ENCODE results near the gene GBP5.
A peak's percentile ranks its signal among the peaks of the same experiment; 100 is the strongest.

The GBP5 gene

GRCh38 chr1:89291276-89291675 is 18.6 kb upstream of the GBP5 start:
- no peak overlapping the region for H2AFZ ChIP-seq (ENCODE audit: low read length)
- no peak overlapping the region for H3K9ac ChIP-seq (ENCODE audit: low read length)
- no peaks in the 10 kb centered on the region for H3K27me3 ChIP-seq (replicated peaks; ENCODE audit: insufficient read depth, low read length)
- DNase-seq: no peak
- no peaks in the 10 kb centered on the region for H3K79me2 ChIP-seq (ENCODE audit: low read length)
- no peak overlapping the region for H3K27ac ChIP-seq (ENCODE audit: low read length)
- no peaks in the 10 kb centered on the region for H3K9me3 ChIP-seq (replicated peaks; ENCODE audit: insufficient read depth, low read length)
- no peaks in the 10 kb centered on the region for H3F3A ChIP-seq (ENCODE audit: insufficient read depth, low read length)
- H3K36me3 ChIP-seq (replicated peaks; ENCODE audit: insufficient read depth, low read length): no peaks in the 10 kb centered on the region
- no peaks in the 10 kb centered on the region for H4K20me1 ChIP-seq (ENCODE audit: insufficient read depth, low read length)
- H3K4me3 ChIP-seq (ENCODE audit: low read length): no peak overlapping the region
- no peak for TF ChIP-seq EZH2phosphoT487 (IDR thresholded peaks at IDR 0.05; ENCODE audit: low read length)
- TF ChIP-seq EZH2 (optimal IDR thresholded peaks at IDR 0.05; ENCODE audit: low read depth, low read length): no peak
- TF ChIP-seq CTCF (IDR thresholded peaks at IDR 0.05; ENCODE audit: low read length): no peak
- H3K9me2 ChIP-seq (replicated peaks; ENCODE audit: insufficient read depth, low read length): no peaks in the 10 kb centered on the region
- peaks cover 15% of the 10 kb centered on the region for H3K4me1 ChIP-seq (ENCODE audit: low read length)
- no peak overlapping the region for H3K4me2 ChIP-seq (ENCODE audit: low read depth, low read length)

GRCh38 chr1:89288051-89288340 is 15.3 kb upstream of the GBP5 start:
- no peak overlapping the region for H3K9ac ChIP-seq (ENCODE audit: low read length)
- no peaks in the 10 kb centered on the region for H3F3A ChIP-seq (ENCODE audit: insufficient read depth, low read length)
- no peak overlapping the region for H3K4me3 ChIP-seq (ENCODE audit: low read length)
- H3K9me2 ChIP-seq (replicated peaks; ENCODE audit: insufficient read depth, low read length): no peaks in the 10 kb centered on the region
- H4K20me1 ChIP-seq (ENCODE audit: insufficient read depth, low read length): no peaks in the 10 kb centered on the region
- H3K79me2 ChIP-seq (ENCODE audit: low read length): no peaks in the 10 kb centered on the region
- no peak overlapping the region for H3K4me2 ChIP-seq (ENCODE audit: low read depth, low read length)
- H3K4me1 ChIP-seq (ENCODE audit: low read length): peaks cover 16% of the 10 kb centered on the region
- no peak for TF ChIP-seq CTCF (IDR thresholded peaks at IDR 0.05; ENCODE audit: low read length)
- no peaks in the 10 kb centered on the region for H3K27me3 ChIP-seq (replicated peaks; ENCODE audit: insufficient read depth, low read length)
- H3K9me3 ChIP-seq (replicated peaks; ENCODE audit: insufficient read depth, low read length): no peaks in the 10 kb centered on the region
- no peak overlapping the region for H2AFZ ChIP-seq (ENCODE audit: low read length)
- no peaks in the 10 kb centered on the region for H3K36me3 ChIP-seq (replicated peaks; ENCODE audit: insufficient read depth, low read length)
- no peak for DNase-seq
- no peak overlapping the region for H3K27ac ChIP-seq (ENCODE audit: low read length)

- H3K27ac ChIP-seq (ENCODE audit: low read length): peak overlapping the region; percentile 38; the same call in 1 of the 2 replicates
- TF ChIP-seq EZH2 (optimal IDR thresholded peaks at IDR 0.05; ENCODE audit: low read depth, low read length) (no peak), CTCF (IDR thresholded peaks at IDR 0.05; ENCODE audit: low read length) (no peak), EZH2phosphoT487 (IDR thresholded peaks at IDR 0.05; ENCODE audit: low read length) (no peak)
- no peaks in the 10 kb centered on the region for H3K36me3 ChIP-seq (replicated peaks; ENCODE audit: insufficient read depth, low read length)
- H3K4me3 ChIP-seq (ENCODE audit: low read length): peak overlapping the region; percentile 41
- DNase-seq: no peak
- H2AFZ ChIP-seq (ENCODE audit: low read length): peak overlapping the region; percentile 46
- H3K9me2 ChIP-seq (replicated peaks; ENCODE audit: insufficient read depth, low read length): no peaks in the 10 kb centered on the region
- H3K9ac ChIP-seq (ENCODE audit: low read length): peak overlapping the region; percentile 12; the same call in 1 of the 2 replicates
- peaks cover 16% of the 10 kb centered on the region for H3K4me1 ChIP-seq (ENCODE audit: low read length)
- no peaks in the 10 kb centered on the region for H3K9me3 ChIP-seq (replicated peaks; ENCODE audit: insufficient read depth, low read length)
- peak overlapping the region; percentile 66 for H3K4me2 ChIP-seq (ENCODE audit: low read depth, low read length)
- no peaks in the 10 kb centered on the region for H3F3A ChIP-seq (ENCODE audit: insufficient read depth, low read length)
- H3K27me3 ChIP-seq (replicated peaks; ENCODE audit: insufficient read depth, low read length): no peaks in the 10 kb centered on the region
- no peaks in the 10 kb centered on the region for H3K79me2 ChIP-seq (ENCODE audit: low read length)
- no peaks in the 10 kb centered on the region for H4K20me1 ChIP-seq (ENCODE audit: insufficient read depth, low read length)
These were observed 14.8 kb upstream of the GBP5 start for GRCh38 chr1:89287181-89288050.

Measured in MM.1S (cell line).